Pancreas (tissue), 10 donors: ENCODE results near the gene PTPRD. TPM values are rescaled to one million over a fixed set of nuclear protein-coding genes. Genes with fewer than 3 reads are reported as not detected.

Experiments used
- ATAC-seq, 4 donors: fragments of 200-7000 bp; cut with Tn5 transposase; one replicate each; pipeline versions ENCODE4 v1.8.0 to v1.9.1; 2020; ENCODE audit warnings: mild to moderate bottlenecking in 4 of 4, moderate library complexity in 4 of 4
- DNase-seq, 6 donors: peaks; one replicate each; pipeline ENCODE4 v3.0.0-alpha.2; 2020
- FAIRE-seq: peaks from 2 replicates; lab custom pipeline; 2012; peaks lifted over from hg19 to GRCh38; lab: Jason Lieb, UNC
- H3K27ac ChIP-seq, 4 donors: fragments of 200-600 bp; sonication (generic); 1 replicate in 3 of 4; 2 replicates in 1 of 4; pipeline versions ENCODE4 v1.5.0 to v1.8.0; 2020
- H3K27me3 ChIP-seq, 4 donors: fragments of 200-600 bp; one replicate each; pipeline ENCODE4 v1.8.0; 2021
- H3K36me3 ChIP-seq, 3 donors: fragments of 200-600 bp; sonication (generic) in 1 of 3; one replicate each; pipeline versions ENCODE4 v1.5.0 to v1.8.0; 2020 to 2021
- H3K4me1 ChIP-seq, 3 donors: fragments of 200-600 bp; one replicate each; pipeline ENCODE4 v1.8.0; 2021
- H3K4me3 ChIP-seq, 4 donors: fragments of 200-600 bp; sonication (generic) in 2 of 4; one replicate each; pipeline versions ENCODE4 v1.5.0 to v1.8.0; 2020 to 2021
- H3K9me3 ChIP-seq, 4 donors: fragments of 200-600 bp; one replicate each; pipeline ENCODE4 v1.8.0; 2021
- CTCF ChIP-seq, 4 donors: fragments of 200-600 bp; sonication (generic) in 3 of 4; IDR thresholded peaks; one replicate each; pipeline versions ENCODE4 v1.5.0 to v1.8.0; 2021; ENCODE audit warnings: antibody characterized with exemption in 4 of 4
- WGBS, 2 donors: extraction: QIAGEN DNeasy Blood & Tissue Kit; methylation state at CpG; one replicate each; pipeline ENCODE4 v1.1.7; 2013; 5-methylcytosine and 5-hydroxymethylcytosine counted together
- intact Hi-C, 3 donors: fragments of 100-400 bp; cut with DNase I; formaldehyde crosslinking; loops; one replicate each; pipeline versions ENCODE4 v1.11.1 to v1.14.2; 2022
- polyA plus RNA-seq, 2 donors: library from polyadenylated mRNA; stranded (reverse); fragments of 200-250 nt; gene quantifications; one replicate each; pipeline ENCODE4 v1.2.3, GENCODE V29; 2013
- total RNA-seq, 6 donors: library from RNA; stranded (reverse); fragmentation: NEBNext Ultra II Directional in 4 of 6; extraction: Animal tissue kit (Norgen Biotek cat#: 25700) in 4 of 6; gene quantifications; one replicate each; pipeline versions ENCODE4 v1.2.1 to v1.2.4, GENCODE V29; 2021 to 2023
- donor health status: healthy with polysubstance abuse.
- donor health status: DM: no; HTN: no; CAD: no; lungs with moderate emphysema.
- donor health status: DM: no; HTN: no; CAD: no.
- donor health status: control.
- donor health status: control.
- donor health status: Bipolar disorder and iron deficiency.
- donor health status: DM: yes; HTN: yes; CAD: no.
- donor health status: DM: no; HTN: no; CAD: no.
- donor health status: DM: no; HTN: no; CAD: no.
- donor health status: DM: yes; HTN: yes; CAD: no.

Gene PTPRD
- total and polyA plus RNA-seq, 8 donors = 2.1 to 21.7 (median 5.1) TPM

- TF ChIP-seq CTCF (IDR thresholded peaks at IDR 0.05) = no peak
- Histone ChIP-seq H3K27ac (no peak overlapping the region), H3K27me3 (no peaks in the 10 kb centered on the region), H3K36me3 (no peaks in the 10 kb centered on the region), H3K4me3 (no peak overlapping the region), H3K4me1 (no peaks in the 10 kb centered on the region), H3K9me3 (no peaks in the 10 kb centered on the region)
- no peak for ATAC-seq
- no peak for FAIRE-seq
- no peak for DNase-seq
- intact Hi-C loops = no loop called here
- 66 to 70% methylated on average over 3 of the region's 3 CpGs for WGBS, 2 donors
Observed at GRCh38 chr9:9392755-9393154, 1220.0 kb downstream of the PTPRD start.

GRCh38 chr9:9389904-9390303, 1222.9 kb downstream of the PTPRD start:
- no peak for TF ChIP-seq CTCF (IDR thresholded peaks at IDR 0.05)
- FAIRE-seq (no peak), ATAC-seq (peak in 2 of 4 donors; percentile 60 to 65), DNase-seq (no peak)
- Histone ChIP-seq H3K27me3 (no peaks in the 10 kb centered on the region), H3K9me3 (no peaks in the 10 kb centered on the region), H3K4me3 (no peak overlapping the region), H3K36me3 (no peaks in the 10 kb centered on the region), H3K4me1 (no peaks in the 10 kb centered on the region), H3K27ac (no peak overlapping the region)
- intact Hi-C loops = no loop called here
- 28% methylated on average over 3 of the region's 3 CpGs for WGBS, 2 donors

GRCh38 chr9:9387511-9388115, 1225.2 kb downstream of the PTPRD start:
- Histone ChIP-seq H3K27me3 (no peaks in the 10 kb centered on the region), H3K4me1 (no peaks in the 10 kb centered on the region), H3K9me3 (no peaks in the 10 kb centered on the region), H3K4me3 (no peak overlapping the region), H3K36me3 (no peaks in the 10 kb centered on the region), H3K27ac (no peak overlapping the region)
- ATAC-seq = no peak
- 44 to 49% methylated on average over 3 of the region's 3 CpGs for WGBS, 2 donors
- intact Hi-C loops = no loop called here
- TF ChIP-seq CTCF (IDR thresholded peaks at IDR 0.05) = no peak
- DNase-seq = no peak
- no peak for FAIRE-seq

- Histone ChIP-seq H3K9me3 (no peaks in the 10 kb centered on the region), H3K4me1 (no peaks in the 10 kb centered on the region), H3K27ac (no peak overlapping the region), H3K36me3 (no peaks in the 10 kb centered on the region), H3K4me3 (no peak overlapping the region), H3K27me3 (no peaks in the 10 kb centered on the region)
- no peak for TF ChIP-seq CTCF (IDR thresholded peaks at IDR 0.05)
- DNase-seq (no peak), FAIRE-seq (no peak), ATAC-seq (no peak)
- intact Hi-C loops = no loop called here
- WGBS, 2 donors = 49 to 67% methylated on average over 2 of the region's 2 CpGs
Observed at GRCh38 chr9:9362332-9362731, 1250.5 kb downstream of the PTPRD start.

GRCh38 chr9:9352877-9353481, 1259.8 kb downstream of the PTPRD start:
- Histone ChIP-seq H3K27ac (no peak overlapping the region), H3K4me3 (no peak overlapping the region), H3K9me3 (no peaks in the 10 kb centered on the region), H3K4me1 (no peaks in the 10 kb centered on the region), H3K27me3 (no peaks in the 10 kb centered on the region), H3K36me3 (no peaks in the 10 kb centered on the region)
- WGBS, 2 donors = 7 to 20% methylated on average over 2 of the region's 2 CpGs
- FAIRE-seq = peak; percentile 68
- intact Hi-C loops = no loop called here
- DNase-seq = no peak
- peak in 3 of 4 donors; percentile 23 to 57 (median 30) for TF ChIP-seq CTCF (IDR thresholded peaks at IDR 0.05)
- no peak for ATAC-seq
